Measurements from ENCODE around the gene VPS35.

VPS35 gene

GRCh38 chr16:46606231-46606630 is 82.7 kb downstream of the VPS35 start:
- DNase-seq: no peak
